Keratinocyte (primary cell): ENCODE measurements around the gene UBE2I. TPM values are rescaled to one million over a fixed set of nuclear protein-coding genes. Genes with fewer than 3 reads are reported as not detected.

Experiments used
- DNase-seq: peaks from one replicate; pipeline ENCODE4 v3.0.0-alpha.2; 2011; ENCODE audit warnings: low read depth, missing footprints, low spot score
- FAIRE-seq: peaks from 2 replicates; lab custom pipeline; 2011; peaks lifted over from hg19 to GRCh38; lab: Jason Lieb, UNC
- H2AFZ ChIP-seq: 2 replicates; pipeline ENCODE4 v1.6.0; 2012; ENCODE audit warnings: low read length, control low read depth, inconsistent platforms; ENCODE audit not compliant: control insufficient read depth
- H3K27ac ChIP-seq: 2 replicates; pipeline ENCODE4 v1.5.1; 2011; ENCODE audit warnings: low read length; ENCODE audit not compliant: control insufficient read depth, insufficient read depth
- H3K27me3 ChIP-seq: 3 replicates; pipeline ENCODE4 v1.6.0; 2011; ENCODE audit warnings: low read length; ENCODE audit not compliant: control insufficient read depth, insufficient read depth; ENCODE audit errors: extremely low read depth
- H3K36me3 ChIP-seq, 2 experiments: 2 replicates in 1 of 2; 3 replicates in 1 of 2; pipeline ENCODE4 v1.5.1; 2011; ENCODE audit warnings: low read length in 2 of 2, mild to moderate bottlenecking in 1 of 2; ENCODE audit not compliant: control insufficient read depth in 2 of 2, insufficient read depth in 2 of 2; ENCODE audit errors: extremely low read depth in 1 of 2
- H3K4me1 ChIP-seq: 3 replicates; pipeline ENCODE4 v1.5.1; 2011; ENCODE audit warnings: low read length; ENCODE audit not compliant: control insufficient read depth, insufficient read depth; ENCODE audit errors: extremely low read depth
- H3K4me2 ChIP-seq: 3 replicates; pipeline ENCODE4 v1.6.0; 2011; ENCODE audit warnings: low read depth, low read length; ENCODE audit not compliant: control insufficient read depth, insufficient read depth; ENCODE audit errors: extremely low read depth
- H3K4me3 ChIP-seq, 3 experiments: fragments of 200-600 bp in 1 of 3; sonication (generic) in 1 of 3; 2 replicates in 2 of 3; 3 replicates in 1 of 3; pipeline ENCODE4 v1.5.1; 2011 to 2016; ENCODE audit warnings: low read length in 3 of 3, mild to moderate bottlenecking in 3 of 3, control low read depth in 2 of 3, inconsistent platforms in 1 of 3, low read depth in 1 of 3, mixed read lengths in 1 of 3, mixed run types in 1 of 3, moderate library complexity in 1 of 3; ENCODE audit not compliant: control insufficient read depth in 2 of 3, insufficient read depth in 2 of 3; ENCODE audit errors: extremely low read depth in 1 of 3
- H3K79me2 ChIP-seq: 2 replicates; pipeline ENCODE4 v1.6.0; 2012; ENCODE audit warnings: low read length; ENCODE audit not compliant: control insufficient read depth, insufficient read depth
- H3K9ac ChIP-seq: 3 replicates; pipeline ENCODE4 v1.6.0; 2011; ENCODE audit warnings: low read length; ENCODE audit not compliant: control insufficient read depth, insufficient read depth; ENCODE audit errors: extremely low read depth
- H3K9me1 ChIP-seq: 3 replicates; pipeline ENCODE4 v1.6.0; 2011; ENCODE audit warnings: low read length; ENCODE audit not compliant: control insufficient read depth, insufficient read depth; ENCODE audit errors: extremely low read depth
- H3K9me3 ChIP-seq: 2 replicates; pipeline ENCODE4 v1.5.1; 2012; ENCODE audit warnings: low read depth, low read length; ENCODE audit not compliant: control insufficient read depth
- H4K20me1 ChIP-seq: 3 replicates; pipeline ENCODE4 v1.6.0; 2011; ENCODE audit warnings: low read length; ENCODE audit not compliant: control insufficient read depth, insufficient read depth; ENCODE audit errors: extremely low read depth
- EZH2 ChIP-seq: IDR thresholded peaks from one replicate; pipeline ENCODE4 v1.6.1; 2012; ENCODE audit warnings: inconsistent platforms, mild to moderate bottlenecking, low read length, moderate library complexity
- dilution Hi-C: fragments of 300-500 bp; cut with MboI; formaldehyde crosslinking; loops from one replicate; pipeline ENCODE4 v1.7.0; 2020; ENCODE audit warnings: low sequenced_read_pairs; ENCODE audit not compliant: extremely low pct_ligation_motif_present
- polyA plus RNA-seq, 5 experiments: library from polyadenylated mRNA; depleted of rRNA in 3 of 5; stranded (reverse) in 3 of 5; stranded (forward) in 1 of 5; unstranded in 1 of 5; fragments of >200 nt; gene quantifications; 1 replicate in 1 of 5; 2 replicates in 3 of 5; 3 replicates in 1 of 5; pipeline versions ENCODE4 v1.2.1 to v1.2.3, GENCODE V29; 2011 to 2012; ENCODE audit warnings: missing spikeins in 2 of 5, low read depth in 1 of 5, low replicate concordance in 1 of 5
- TF ChIP-seq, protein P1 (sequence below), 3 experiments: IDR thresholded peaks in 1 of 3; conservative IDR thresholded peaks in 1 of 3; optimal IDR thresholded peaks in 1 of 3; 2 replicates in 2 of 3; 3 replicates in 1 of 3; pipeline versions ENCODE3 to v1.5.1; 2011; ENCODE audit warnings: low read length in 3 of 3, mild to moderate bottlenecking in 3 of 3, moderate library complexity in 2 of 3, control low read depth in 1 of 3, inconsistent platforms in 1 of 3; ENCODE audit not compliant: insufficient read depth in 2 of 3; ENCODE audit errors: extremely low read depth in 1 of 3

Gene UBE2I
- polyA plus RNA-seq, 1 donor (not counting 4 experiments of a cell fraction or from before 2014, with no cell fraction given): 157 TPM

GRCh38 chr16:1282324-1282973, 27.0 kb upstream of the UBE2I start:
- dilution Hi-C loops: no loop called here
- H3K36me3 ChIP-seq: no peaks in the 10 kb centered on the region

DNA sequence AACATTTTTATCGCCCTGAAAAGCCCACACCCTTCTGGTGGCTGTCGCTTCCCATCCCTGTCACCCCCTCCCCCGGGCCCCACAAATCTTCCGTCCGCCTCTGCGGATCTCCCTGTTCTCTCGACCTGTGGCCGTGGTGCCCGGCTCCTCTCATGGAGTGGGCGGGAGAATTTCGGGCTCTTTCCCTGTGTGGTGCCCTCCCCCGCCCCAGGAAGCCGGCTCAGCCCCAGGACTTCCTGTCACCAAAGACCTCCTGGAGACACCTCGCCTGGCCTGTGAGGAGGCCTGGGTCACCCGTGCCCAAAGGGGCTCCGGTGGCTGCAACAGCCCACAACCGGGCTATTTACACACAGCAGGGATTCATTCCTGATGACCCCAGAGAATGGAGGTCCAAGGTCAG, 26.1 kb upstream of the UBE2I start:
- no peak for TF ChIP-seq EZH2
- TF ChIP-seq, protein P1, sequence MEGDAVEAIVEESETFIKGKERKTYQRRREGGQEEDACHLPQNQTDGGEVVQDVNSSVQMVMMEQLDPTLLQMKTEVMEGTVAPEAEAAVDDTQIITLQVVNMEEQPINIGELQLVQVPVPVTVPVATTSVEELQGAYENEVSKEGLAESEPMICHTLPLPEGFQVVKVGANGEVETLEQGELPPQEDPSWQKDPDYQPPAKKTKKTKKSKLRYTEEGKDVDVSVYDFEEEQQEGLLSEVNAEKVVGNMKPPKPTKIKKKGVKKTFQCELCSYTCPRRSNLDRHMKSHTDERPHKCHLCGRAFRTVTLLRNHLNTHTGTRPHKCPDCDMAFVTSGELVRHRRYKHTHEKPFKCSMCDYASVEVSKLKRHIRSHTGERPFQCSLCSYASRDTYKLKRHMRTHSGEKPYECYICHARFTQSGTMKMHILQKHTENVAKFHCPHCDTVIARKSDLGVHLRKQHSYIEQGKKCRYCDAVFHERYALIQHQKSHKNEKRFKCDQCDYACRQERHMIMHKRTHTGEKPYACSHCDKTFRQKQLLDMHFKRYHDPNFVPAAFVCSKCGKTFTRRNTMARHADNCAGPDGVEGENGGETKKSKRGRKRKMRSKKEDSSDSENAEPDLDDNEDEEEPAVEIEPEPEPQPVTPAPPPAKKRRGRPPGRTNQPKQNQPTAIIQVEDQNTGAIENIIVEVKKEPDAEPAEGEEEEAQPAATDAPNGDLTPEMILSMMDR (optimal IDR thresholded peaks at IDR 0.05 in 1 of 3, IDR thresholded peaks at IDR 0.05 in 1 of 3, conservative IDR thresholded peaks at IDR 0.05 in 1 of 3; ENCODE audit: extremely low read depth in 1 of 3, insufficient read depth in 2 of 3, low read length in 3 of 3): no peak
- dilution Hi-C loops: no loop called here
- H3K4me2 ChIP-seq: no peak overlapping the region
- H3K79me2 ChIP-seq: no peaks in the 10 kb centered on the region
- H3K4me3 ChIP-seq: no peak overlapping the region
- H3K9ac ChIP-seq: no peak overlapping the region
- H3K27ac ChIP-seq: no peak overlapping the region
- H3K9me3 ChIP-seq: no peaks in the 10 kb centered on the region
- H3K9me1 ChIP-seq: no peaks in the 10 kb centered on the region
- no peaks in the 10 kb centered on the region for H3K4me1 ChIP-seq
- no peak for FAIRE-seq
- no peaks in the 10 kb centered on the region for H3K36me3 ChIP-seq
- no peak for DNase-seq
- H2AFZ ChIP-seq: no peak overlapping the region
- peaks cover 27% of the 10 kb centered on the region for H3K27me3 ChIP-seq
- H4K20me1 ChIP-seq: no peaks in the 10 kb centered on the region

More at GRCh38 chr16:1282324-1282973, 27.0 kb upstream of the UBE2I start:
- Histone ChIP-seq H2AFZ (no peak overlapping the region), H4K20me1 (no peaks in the 10 kb centered on the region), H3K4me1 (no peaks in the 10 kb centered on the region), H3K4me3 (no peak overlapping the region), H3K9me1 (no peaks in the 10 kb centered on the region), H3K27me3 (peaks cover 19% of the 10 kb centered on the region), H3K27ac (no peak overlapping the region), H3K9me3 (no peaks in the 10 kb centered on the region), H3K4me2 (no peak overlapping the region), H3K9ac (no peak overlapping the region), H3K79me2 (no peaks in the 10 kb centered on the region)
- DNase-seq (no peak), FAIRE-seq (no peak)
- no peak for TF ChIP-seq EZH2
- TF ChIP-seq, protein P1 (optimal IDR thresholded peaks at IDR 0.05 in 1 of 3, IDR thresholded peaks at IDR 0.05 in 1 of 3, conservative IDR thresholded peaks at IDR 0.05 in 1 of 3; ENCODE audit: extremely low read depth in 1 of 3, insufficient read depth in 2 of 3, low read length in 3 of 3): peak in 1 of 3 experiments; percentile 24
